Superior temporal gyrus (tissue), 1 donor: ENCODE results near the gene FOXN3.
A peak's percentile ranks its signal among the peaks of the same experiment; 100 is the strongest.

Experiments
- DNase-seq: peaks from one replicate; pipeline ENCODE4 v3.0.0-alpha.2; 2016; ENCODE audit errors: extremely low spot score

Gene FOXN3

DNA sequence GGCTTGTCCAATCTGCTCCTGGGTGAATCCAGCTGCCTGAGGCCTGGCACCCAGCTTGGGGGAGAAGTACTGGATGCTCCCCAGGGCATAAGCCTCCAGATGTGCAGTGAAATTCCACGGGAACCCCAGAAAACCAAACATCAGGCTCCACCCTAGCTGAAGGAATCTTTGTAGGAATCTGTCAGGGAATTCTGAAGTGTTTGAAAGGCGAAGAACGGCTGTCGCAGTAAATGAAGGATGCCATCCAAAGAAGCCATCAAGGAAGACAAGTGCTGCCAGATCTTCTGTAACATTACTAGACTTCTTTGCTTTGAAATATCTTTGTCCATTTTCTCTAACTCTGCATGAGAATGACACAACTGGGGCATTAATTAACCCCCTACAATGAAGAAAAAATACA lies 219.4 kb downstream of the FOXN3 start:
- DNase-seq: no peak

DNA sequence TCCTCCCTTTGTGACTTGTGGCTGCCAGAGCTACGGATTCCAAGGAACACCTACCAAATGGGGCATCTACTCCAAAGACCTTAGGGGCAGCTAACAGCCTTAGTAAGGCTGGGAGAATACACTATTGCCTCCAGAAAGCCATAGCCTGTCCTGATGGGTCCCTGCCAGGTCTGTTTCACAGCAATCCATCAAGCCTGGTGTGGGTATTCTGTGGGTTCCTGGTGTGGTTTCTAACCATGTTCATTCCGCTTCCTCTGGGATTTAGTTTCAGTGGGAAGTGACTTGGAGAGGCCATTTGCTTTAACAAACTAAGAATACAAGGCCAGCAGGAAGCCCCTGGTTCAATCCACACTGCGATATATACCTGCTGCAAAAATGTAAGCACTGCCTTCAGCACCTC lies 220.5 kb downstream of the FOXN3 start:
- DNase-seq: no peak

DNA sequence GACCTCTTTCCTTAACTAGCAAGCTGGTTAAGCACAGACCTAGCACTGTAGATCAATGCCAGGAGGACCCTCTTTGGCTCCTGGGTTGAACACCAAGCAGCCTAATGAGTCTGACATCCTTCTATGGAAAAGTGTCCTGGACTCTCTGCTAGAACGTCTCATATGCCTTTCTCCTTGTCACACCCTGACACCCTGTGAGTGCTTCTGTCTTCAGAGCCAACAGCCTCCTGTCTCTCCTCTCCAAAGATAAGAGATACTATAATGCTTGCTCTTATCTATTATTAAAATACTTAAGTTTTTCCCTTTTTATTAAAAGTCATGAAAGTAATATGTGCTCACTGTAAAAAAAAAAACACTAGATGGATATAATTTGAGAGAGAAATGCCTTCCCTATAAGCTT lies 222.7 kb downstream of the FOXN3 start:
- DNase-seq: no peak

DNA sequence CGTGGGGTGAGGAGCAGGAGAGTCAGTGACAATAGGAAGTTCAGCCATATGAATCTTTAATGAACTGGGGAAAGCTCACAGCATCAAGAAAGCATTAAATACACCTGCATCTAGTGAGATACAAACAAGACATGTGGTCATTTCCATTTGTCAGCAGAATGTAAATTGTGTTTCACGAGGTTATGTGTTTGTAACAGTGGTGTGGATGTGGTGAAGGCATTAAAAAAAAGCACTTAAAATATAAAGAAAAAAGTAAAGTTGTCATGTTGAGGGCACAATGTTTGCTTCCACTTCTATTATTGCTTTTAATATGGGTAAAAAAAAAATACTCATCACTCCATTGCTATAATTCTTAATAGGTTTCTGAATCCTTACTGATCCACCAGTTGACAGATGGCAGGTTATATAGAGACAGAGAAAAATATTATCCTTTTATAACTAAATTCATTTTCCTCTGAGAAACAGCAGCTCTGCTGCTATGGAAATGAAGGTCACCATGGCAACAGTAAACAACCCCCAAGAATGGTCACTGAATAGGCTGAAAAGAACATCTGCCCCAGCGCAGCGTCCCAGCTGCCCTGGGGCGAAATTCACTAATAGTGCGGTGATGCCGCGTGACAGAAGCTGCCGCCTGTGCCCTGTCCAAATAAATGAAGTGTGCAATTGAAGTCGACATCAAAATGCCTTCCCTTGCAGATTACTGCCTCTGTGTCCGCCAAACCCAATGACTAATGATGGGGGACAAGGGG lies 226.1 kb downstream of the FOXN3 start:
- DNase-seq: peak; percentile 56

DNA sequence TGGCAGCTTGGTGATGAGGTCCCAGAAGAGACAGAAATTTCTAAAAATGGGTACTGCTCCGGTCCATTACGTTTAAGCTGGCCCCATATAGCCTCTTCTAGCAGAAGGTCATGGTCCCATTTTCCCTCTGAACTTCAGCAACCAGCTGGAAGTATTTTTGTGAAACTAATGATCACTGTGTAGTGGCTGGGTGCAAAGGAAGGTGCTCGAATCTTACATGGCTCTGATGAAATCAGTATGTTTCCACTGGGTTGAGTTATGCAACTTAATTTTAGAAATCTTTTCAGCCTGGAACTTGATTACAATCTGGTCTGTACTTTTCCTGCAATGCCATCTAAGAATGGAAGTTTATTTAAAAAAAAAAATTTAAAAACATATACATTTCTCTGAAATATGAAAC lies 228.5 kb downstream of the FOXN3 start:
- DNase-seq: no peak

DNA sequence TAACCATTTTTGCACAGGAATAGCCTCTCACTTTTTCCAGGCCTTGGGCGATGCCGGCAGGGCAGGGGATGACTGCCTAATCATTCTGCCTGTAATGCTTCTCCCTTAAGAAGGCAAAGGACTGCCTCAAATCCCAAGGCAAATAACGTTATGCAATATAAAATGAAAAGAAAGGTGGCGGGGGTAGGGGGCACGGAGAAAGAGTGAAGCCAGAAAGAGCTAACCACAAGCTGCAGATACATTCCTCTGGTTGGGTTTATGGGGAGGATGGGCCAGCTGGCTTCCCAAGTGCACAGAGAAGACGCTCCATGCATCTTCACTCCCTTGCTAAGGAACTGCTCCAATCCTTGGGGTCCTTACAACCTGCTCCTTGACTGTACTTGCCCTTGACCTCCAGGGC lies 229.5 kb downstream of the FOXN3 start:
- no peak for DNase-seq

DNA sequence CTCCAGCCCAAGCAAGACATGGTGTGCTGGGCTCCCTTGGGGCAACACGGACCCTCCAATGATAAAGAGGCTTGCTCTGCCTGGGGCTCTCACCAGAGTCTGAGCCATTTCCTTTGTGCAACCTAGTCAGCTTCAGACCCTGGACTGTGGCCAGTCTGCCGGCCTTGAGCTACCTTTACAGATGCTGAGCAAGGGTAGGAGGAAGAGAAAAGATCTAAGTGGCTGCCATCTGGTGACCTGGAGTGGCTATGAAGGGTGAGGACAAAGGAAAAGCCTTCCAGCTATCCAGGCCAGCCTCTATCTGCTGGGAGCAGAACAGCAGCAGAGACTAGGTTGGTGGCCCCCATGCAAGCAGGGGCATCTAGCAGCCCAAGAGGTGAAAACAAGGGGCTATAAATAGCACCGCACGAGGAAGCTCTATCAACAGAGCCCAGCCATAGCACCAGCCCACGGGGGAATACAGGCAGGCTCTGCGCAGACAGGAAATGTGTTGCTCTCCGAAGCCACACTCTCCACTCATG lies 230.1 kb downstream of the FOXN3 start:
- DNase-seq: no peak

DNA sequence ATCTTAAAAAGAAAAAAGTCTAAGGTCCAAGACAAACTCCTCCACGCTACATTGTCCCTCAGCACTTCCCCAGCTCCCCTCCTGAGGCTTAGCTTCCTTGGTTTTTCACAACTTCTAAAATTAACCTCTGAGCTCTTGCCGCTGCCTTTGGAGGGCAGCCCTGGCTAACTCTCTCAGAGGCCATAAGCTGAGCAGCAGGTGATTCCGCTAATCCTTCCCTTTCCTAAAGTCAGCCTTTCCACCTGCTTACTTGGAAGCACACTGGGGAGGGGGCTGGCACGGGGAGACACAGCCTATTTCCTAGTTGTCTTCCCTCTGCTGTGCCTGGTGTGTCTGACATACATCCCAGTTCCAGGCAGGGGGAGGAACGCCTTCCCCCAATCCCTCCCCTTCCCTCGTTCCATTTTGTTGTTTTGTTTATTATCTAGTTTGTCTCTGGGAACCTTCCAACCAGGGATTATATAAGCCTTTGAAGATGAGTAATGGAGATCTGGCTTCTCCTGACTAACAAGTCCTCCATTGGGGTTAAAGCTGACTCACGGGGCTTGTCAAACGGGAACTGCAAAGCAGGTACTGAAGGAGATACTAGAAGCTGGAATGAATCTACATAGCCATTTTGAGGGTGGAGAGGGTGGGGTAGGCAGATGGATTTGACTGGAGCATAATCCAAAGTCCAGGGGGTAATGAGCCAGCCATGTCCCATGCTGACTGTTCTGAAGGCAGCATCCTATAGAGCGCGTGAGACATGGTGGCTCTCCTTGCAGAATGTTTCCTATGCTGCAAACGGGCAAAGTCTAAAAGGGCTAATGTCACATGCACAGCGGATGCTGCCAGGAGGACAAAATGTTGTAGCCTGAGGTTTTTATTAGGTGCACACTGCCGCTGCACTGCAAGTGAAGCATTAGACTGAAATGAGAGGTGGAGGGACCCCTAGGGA lies 230.8 kb downstream of the FOXN3 start:
- DNase-seq: no peak

DNA sequence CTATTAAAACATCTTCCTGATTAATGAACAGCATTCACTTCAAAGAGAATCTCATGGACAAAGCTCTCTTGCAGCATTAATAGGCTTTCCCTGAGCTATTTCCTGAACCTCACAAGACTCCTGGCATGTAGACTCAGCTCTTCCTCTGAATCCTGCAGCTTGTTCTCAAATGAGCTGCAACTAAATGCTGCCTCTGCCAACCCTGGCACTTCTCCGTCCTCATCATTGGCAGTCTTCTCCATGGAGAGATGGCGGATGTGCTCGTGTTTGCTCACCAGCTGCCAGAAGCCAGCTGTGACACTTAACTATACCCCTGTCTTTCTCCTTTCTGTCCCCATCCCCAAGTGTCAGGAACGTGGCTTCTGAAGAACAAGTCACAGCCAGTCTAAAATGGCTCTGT lies 232.1 kb downstream of the FOXN3 start:
- peak; percentile 65 for DNase-seq

DNA sequence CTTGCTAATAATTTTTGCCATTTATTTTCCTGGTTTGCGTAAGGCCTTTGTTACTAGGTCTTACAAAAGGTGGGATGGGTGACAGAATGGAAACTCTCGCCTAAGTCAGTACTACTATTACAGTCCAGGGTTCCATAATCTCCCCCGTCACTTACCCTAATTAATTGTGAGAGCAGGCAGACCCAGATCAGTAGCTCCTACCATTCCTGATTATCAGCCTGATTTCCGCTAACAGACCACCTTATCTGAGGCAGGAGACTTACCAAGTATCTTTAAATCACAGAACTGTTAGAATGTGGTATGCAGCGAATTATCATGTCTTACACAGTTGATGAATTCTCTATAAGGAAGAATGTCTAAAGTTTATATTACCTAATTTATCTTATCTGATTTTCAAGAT lies 234.7 kb downstream of the FOXN3 start:
- no peak for DNase-seq

DNA sequence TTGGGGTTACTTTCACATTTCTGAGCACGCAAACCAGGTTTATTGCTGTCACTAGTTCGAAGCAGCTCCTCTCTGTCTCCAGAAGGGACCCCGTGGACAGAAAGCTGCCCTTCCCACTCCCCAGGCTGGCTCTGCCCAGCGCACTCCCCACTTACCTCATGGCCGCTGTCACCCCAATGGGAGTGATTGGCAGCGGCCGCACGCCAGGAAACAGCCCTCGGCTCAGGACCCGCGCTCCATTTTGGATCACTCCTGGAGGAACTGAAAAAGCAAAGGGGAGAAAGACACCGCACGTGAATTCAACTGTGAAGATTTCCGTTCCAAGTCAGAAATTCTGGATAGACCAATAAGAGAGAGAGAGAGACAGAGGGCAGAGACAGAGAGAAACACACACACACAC lies 236.5 kb downstream of the FOXN3 start:
- no peak for DNase-seq

DNA sequence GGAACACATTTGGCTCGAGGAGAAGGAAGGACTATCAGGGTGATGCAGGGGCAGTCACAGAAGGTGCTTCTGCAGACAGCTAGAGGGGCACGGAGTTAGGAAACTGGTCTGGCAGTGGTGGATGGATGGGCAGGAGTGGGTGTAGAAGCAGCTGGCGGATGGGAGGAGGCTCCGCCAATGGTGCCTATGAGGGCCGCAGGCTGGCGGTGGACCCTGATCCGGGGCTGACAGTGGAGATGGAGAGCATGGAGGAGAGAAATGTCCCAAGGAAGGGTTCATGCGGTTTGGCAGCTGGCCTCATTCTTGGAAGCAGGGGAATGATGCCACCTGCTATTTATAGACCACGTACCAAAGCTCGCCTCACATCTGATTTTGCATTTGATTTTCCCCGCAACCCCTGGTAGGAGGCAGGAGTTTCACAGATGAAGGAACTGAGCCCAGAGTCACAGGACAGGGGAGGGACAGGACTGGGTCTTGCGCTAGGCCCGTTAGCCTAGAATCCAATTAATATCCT lies 237.1 kb downstream of the FOXN3 start:
- no peak for DNase-seq

DNA sequence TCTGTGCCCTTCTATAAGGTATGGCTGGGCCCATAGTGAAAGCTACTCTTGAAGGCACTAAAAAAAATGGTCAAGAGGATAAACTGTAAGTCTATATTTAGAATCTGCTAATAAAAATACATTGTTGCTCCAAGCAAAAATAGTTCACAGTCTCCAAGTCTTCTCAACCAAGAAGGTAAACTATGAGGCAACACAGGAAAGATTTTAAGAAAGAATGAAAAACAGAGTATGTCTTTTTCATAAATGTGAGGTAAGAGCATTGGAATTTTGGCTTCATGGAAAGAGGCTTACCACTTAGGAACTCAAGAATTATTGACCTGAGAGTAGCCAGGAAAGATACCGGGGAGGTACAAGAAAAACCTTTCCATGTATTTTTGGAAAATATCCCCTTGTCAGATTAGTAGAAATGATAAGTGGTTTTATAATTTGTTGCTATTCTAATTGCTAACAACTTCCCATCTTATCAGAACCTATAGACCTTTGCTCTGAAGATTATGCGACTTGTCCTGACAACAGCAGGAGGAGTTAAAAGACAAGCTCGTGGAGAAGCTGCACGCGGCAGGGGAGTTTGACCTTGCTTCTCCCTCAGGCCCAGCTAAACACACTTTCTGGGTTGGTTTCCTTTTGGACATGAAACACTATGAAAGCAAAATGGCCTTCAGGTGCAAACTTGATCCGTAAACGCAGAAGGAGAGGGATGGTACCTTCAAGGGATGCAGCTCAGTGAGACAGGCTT lies 238.1 kb downstream of the FOXN3 start:
- no peak for DNase-seq

DNA sequence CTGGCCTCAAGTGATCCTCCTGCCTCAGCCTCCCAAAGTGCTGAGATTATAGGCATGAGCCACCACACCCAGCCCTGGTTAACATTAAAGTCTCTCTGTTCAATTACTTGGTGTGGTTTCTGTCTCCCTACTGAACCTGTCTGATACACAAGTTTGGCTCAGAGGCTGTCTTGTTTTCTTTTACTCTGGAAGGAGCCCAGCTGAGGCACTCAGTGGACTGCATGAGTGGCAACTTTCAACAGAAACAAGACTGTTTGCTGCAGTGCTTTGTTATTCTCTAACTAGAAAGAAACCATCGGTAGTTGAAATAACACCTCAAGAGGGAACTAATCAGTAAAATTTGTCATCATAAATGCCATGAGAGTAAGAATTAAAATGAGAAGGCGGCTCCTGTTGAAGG lies 238.7 kb downstream of the FOXN3 start:
- no peak for DNase-seq

DNA sequence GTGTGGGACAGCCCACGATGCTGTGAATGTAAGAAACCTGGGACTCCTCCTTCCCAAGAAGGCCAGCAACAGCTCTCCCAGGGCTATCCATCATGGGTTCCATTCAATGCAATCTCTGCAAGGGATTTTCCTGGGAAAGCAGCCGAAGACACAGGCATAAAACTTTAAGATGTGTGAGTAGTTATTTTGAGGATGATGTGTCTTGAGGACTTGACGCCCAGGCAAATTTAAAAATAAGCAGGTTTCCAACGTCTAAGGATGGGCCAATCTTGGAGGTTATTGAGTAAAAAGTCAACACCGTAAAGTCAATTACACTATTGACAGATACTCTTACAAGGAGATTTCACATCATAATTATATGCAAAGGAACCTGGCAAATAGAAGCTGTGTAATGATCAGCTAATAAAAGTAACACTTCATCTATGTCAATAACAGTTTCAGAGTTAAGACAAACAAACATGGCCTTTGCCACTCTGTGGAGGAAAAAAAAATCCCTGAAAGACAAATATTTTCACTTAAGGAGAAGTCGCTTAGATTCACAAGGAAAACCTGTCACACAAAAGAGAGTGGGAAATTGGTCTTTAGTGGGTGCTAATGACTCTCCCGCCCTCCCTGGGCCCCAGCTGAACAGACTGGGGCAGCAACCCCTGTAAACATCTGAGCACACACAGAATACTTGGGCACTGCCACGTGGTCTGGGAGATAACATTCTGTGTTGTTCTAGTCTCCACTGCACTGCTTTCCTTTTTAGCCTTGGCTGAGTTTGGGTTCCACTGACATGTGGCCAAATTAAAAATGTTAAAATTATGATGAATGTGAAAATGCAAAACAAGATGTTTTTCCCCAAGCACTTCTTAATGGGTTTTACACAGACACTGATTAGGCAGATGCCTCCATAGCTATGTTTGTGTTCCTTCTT lies 240.9 kb downstream of the FOXN3 start:
- no peak for DNase-seq

DNA sequence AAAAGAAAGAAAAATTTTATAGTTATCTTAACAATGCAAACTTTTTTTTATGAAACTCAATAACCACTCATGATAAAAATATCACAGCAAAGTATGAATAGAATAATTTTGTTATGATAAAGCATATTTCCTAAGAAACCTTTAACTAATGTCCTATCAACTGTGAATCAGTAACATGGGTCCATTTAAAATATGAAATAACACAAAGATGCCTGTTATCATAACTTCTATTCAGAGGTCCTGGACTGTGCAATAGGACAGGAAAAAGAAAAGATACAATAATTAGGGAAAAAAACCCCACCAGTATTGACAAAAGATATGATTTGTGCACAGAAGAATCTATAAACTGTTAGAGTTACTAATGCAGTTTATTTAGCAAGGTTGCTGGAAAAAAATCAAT lies 245.4 kb downstream of the FOXN3 start:
- DNase-seq: no peak

DNA sequence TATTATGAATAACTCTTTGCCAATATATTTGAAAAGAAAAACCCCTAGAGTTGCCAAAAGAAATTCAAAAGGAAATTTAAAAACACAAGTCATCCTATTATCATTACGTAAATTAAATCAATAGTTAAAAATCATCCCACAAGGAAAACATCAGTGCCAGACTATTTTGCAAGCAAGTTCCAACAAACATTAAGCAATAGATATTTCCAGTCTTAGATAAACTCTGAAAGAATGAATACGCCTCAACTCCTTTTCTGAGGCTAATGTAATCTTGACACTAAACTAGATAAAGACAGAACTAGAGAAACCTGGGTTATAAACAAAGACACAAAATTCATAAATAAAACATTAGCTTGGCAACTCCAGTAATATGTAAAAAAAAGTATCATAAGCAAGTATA lies 245.9 kb downstream of the FOXN3 start:
- no peak for DNase-seq

DNA sequence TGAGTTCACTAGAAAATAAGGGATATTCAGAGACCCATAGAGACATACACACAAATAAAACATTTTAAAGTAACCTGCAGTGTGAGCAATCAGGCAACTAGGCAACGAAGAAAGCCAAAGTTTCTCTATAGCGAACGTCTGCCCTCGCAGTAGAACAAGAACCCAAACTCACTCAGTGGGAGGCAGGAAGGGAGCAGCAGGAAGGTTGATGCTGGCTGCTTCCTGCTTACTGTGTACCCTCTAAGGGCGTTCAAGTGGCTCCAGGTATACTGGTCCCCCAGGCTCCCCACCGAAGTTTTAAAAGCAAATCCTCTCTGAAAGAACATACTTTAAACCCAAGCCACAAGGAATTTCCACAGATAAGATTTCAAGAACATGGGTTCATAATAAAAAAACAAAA lies 249.3 kb downstream of the FOXN3 start:
- no peak for DNase-seq

DNA sequence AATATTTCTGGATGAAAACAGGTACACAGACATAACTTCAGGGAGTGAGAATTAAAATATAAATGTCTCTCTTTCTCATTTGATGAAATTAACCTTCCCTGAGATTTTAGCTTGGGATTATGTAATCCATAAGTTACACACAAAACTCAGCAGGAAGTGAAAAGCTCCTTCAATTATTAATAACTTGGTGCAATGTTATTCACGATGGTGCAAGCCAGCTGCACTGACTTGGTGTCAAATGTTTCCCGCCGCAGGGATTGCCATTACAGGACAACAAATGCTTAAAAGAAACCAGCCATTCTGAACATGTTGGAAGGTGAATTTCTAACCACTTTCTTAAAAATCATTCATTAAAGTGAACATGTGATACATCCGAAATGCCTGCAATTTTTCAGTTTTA lies 250.4 kb downstream of the FOXN3 start:
- DNase-seq: no peak

DNA sequence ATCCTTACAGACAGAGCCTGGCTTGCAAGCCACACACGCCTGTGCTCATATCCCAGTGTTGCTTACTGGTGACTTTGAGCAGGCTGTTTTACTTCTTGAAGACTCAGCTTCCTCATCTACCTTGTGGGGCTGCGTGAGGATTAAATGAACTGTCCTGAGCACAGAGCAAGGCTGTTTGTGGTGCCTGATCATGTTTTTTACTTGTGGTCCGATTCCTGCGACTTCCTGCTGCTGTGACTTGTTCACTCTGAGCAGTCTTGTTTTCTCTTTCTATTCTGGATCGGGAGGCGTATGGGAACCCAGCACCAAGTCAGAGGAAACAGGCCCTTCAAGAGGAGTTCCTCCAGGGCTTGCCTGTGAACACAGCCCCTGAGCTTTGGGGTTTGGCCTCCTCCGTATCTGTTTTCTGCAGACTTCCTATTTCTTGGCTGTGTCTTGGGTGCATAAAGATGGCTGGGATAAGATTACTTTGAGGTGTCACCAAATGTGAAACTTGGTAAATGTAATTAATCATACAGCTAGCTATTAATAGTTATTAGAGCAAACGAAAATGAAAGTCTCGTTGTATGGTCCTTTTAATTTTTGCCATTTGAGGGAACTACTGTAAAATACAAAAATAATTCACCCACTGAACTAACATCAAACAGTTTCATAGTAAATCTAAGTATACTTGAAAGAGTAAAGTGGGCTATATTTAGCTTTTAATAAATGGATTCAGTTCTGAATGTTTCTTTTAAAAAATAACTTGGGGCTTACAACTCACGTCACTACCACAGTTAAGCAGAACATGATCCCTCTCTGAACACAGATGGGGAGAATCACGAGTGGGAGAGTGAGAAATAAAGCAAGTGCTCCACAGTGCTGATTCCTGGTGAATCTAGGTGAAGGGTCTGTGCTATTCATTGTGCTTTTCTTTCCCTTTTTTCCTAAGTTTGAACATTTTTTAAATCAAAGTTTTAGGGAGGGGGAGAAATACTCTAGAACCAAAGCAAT lies 251.5 kb downstream of the FOXN3 start:
- DNase-seq: no peak
